ENCODE data around the gene KLC1.

- TF ChIP-seq CTCF (IDR thresholded peaks at IDR 0.05) (no peak), POLR2A (IDR thresholded peaks at IDR 0.05) (no peak)
Observed at GRCh38 chr14:103707329-103708263, 78.6 kb downstream of the KLC1 start.
